ENCODE results near the gene RNPEPL1. TPM values are rescaled to one million over a fixed set of nuclear protein-coding genes. Genes with fewer than 3 reads are reported as not detected.

Gene RNPEPL1
- total and polyA plus RNA-seq, 10 of the 15 experiments (the other 5 are each of a cell fraction or from before 2014, with no cell fraction given): 0.24 to 49.5 (median 6.8) TPM

DNA sequence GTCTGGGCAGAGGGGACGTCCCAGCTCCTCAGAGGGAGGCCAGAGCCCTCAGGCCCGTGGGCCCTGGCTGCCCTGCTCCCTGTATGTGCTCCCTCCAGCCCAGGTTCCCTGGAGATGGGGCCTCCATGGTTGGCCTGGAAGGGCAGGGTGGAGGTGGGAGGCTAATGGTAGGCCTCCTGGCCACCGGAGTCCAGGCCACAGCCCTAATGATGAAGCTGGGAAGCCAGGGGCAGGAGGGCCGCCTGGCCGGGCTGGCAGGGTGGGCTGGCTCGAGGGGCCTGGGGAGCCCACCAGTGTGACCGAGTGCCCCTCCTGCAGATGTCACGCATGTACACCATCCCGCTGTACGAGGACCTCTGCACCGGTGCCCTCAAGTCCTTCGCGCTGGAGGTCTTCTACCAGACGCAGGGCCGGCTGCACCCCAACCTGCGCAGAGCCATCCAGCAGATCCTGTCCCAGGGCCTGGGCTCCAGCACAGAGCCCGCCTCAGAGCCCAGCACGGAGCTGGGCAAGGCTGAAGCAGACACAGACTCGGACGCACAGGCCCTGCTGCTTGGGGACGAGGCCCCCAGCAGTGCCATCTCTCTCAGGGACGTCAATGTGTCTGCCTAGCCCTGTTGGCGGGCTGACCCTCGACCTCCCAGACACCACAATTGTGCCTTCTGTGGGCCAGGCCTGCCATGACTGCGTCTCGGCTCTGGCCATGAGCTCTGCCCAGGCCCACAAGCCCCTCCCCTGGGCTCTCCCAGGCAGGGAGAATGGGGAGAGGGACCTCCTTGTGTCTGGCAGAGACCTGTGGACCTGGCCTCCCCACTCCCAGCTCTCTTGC is 9.2 kb downstream of the RNPEPL1 start:
- Histone ChIP-seq H4K20me1 (ENCODE audit: control insufficient read depth, insufficient read depth) (no peaks in the 10 kb centered on the region; the same call in 1 of the 2 replicates), H3K9ac (ENCODE audit: control insufficient read depth, insufficient read depth, low read length) (no peak overlapping the region), H3K4me1 (ENCODE audit: control insufficient read depth, insufficient read depth, low read length) (peaks cover 25% of the 10 kb centered on the region), H3K79me2 (ENCODE audit: control insufficient read depth, insufficient read depth, low read length) (peaks cover 5% of the 10 kb centered on the region), H2AFZ (ENCODE audit: control insufficient read depth, low read depth, low read length) (no peak overlapping the region), H3K9me3 (replicated peaks; ENCODE audit: control insufficient read depth, insufficient read depth, low read length) (no peaks in the 10 kb centered on the region; the same call in 2 of the 3 replicates), H3K4me3 (no peak overlapping the region), H3K27ac (ENCODE audit: control insufficient read depth, insufficient read depth) (no peak overlapping the region), H3K27me3 (replicated peaks in 1 of 2; ENCODE audit: control insufficient read depth in 2 of 2, insufficient read depth in 2 of 2, low read length in 1 of 2) (no peaks in the 10 kb centered on the region), H3K4me2 (ENCODE audit: control insufficient read depth, insufficient read depth) (no peak overlapping the region), H3K36me3 (ENCODE audit: control insufficient read depth in 2 of 2, insufficient read depth in 2 of 2, low read length in 1 of 2) (peaks cover 0 to 7% of the 10 kb centered on the region in 2 experiments; a peak in 3 of 4 replicates)
- POLR2A ChIA-PET: interaction anchor here (1.3 kb wide), 1 partner anchor 11 kb away, joined by 4 read pairs; no protein-coding TSS in a partner anchor
- intact Hi-C loops (cut with micrococcal nuclease; ENCODE audit: unreplicated experiment) (no loop called here), in situ Hi-C loops (cut with MboI) (no loop called here)
- no peak for ATAC-seq
- BruUV-seq (replicated peaks): no TSS peak
- FAIRE-seq: no peak
- WGBS (ENCODE audit: insufficient coverage, insufficient replicate concordance, low lambda C conversion rate, missing lambda C conversion rate): 97% methylated on average over 24 of the region's 26 CpGs
- no peak for DNase-seq (ENCODE audit: low read depth, low spot score)
- SMC1A ChIA-PET (ENCODE audit: uncharacterized antibody, unreplicated experiment): no interaction called here
- CTCF ChIA-PET: no interaction called here
- TF ChIP-seq POLR2A (IDR thresholded peaks at IDR 0.05; ENCODE audit: low read depth, low read length): peak; percentile 21; the same call in 1 of the 2 replicates
- TF ChIP-seq, protein P1, sequence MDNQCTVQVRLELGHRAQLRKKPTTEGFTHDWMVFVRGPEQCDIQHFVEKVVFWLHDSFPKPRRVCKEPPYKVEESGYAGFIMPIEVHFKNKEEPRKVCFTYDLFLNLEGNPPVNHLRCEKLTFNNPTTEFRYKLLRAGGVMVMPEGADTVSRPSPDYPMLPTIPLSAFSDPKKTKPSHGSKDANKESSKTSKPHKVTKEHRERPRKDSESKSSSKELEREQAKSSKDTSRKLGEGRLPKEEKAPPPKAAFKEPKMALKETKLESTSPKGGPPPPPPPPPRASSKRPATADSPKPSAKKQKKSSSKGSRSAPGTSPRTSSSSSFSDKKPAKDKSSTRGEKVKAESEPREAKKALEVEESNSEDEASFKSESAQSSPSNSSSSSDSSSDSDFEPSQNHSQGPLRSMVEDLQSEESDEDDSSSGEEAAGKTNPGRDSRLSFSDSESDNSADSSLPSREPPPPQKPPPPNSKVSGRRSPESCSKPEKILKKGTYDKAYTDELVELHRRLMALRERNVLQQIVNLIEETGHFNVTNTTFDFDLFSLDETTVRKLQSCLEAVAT (IDR thresholded peaks at IDR 0.05): no peak
- RAD21 ChIA-PET (ENCODE audit: unreplicated experiment): no interaction called here

DNA sequence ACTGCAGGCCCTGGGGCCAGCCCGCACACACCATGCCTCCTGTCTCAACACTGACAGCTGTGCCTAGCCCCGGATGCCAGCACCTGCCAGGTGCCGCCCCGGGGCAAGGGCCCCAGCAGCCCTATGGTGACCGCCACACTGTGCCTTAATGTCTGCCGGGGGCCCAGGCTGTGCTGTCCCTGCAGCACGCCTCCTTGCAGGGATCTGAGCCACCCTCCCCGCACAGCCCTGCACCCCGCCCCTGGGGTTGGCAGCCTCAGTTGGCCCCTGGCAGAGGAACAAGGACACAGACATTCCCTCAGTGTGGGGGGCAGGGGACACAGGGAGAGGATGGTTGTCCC is 9.8 kb downstream of the RNPEPL1 start:
- TF ChIP-seq POLR2AphosphoS5 (IDR thresholded peaks at IDR 0.05; ENCODE audit: low read length) (no peak; the same call in 1 of the 2 replicates), IKZF2 (IDR thresholded peaks at IDR 0.05) (no peak), SREBF2 (IDR thresholded peaks at IDR 0.05; ENCODE audit: low read length) (no peak), ZNF207 (IDR thresholded peaks at IDR 0.05; ENCODE audit: borderline replicate concordance) (no peak)
- in situ Hi-C loops (cut with MboI): no loop called here
- Histone ChIP-seq H3K27ac (ENCODE audit: control insufficient read depth, insufficient read depth) (no peak overlapping the region), H3K4me2 (ENCODE audit: control insufficient read depth, insufficient read depth) (no peak overlapping the region), H3K79me2 (ENCODE audit: control insufficient read depth, insufficient read depth, low read length) (peaks cover 6% of the 10 kb centered on the region), H4K20me1 (ENCODE audit: control insufficient read depth, insufficient read depth) (no peaks in the 10 kb centered on the region; the same call in 1 of the 2 replicates), H3K36me3 (ENCODE audit: control insufficient read depth in 2 of 2, insufficient read depth in 2 of 2, low read length in 1 of 2) (peaks cover 0 to 7% of the 10 kb centered on the region in 2 experiments; a peak in 3 of 4 replicates), H3K27me3 (replicated peaks in 1 of 2; ENCODE audit: control insufficient read depth in 2 of 2, insufficient read depth in 2 of 2, low read length in 1 of 2) (no peaks in the 10 kb centered on the region), H3K4me3 (no peak overlapping the region), H3K9me3 (replicated peaks; ENCODE audit: control insufficient read depth, insufficient read depth, low read length) (no peaks in the 10 kb centered on the region; the same call in 2 of the 3 replicates), H2AFZ (ENCODE audit: control insufficient read depth, low read depth, low read length) (no peak overlapping the region), H3K4me1 (ENCODE audit: control insufficient read depth, insufficient read depth, low read length) (peaks cover 27% of the 10 kb centered on the region), H3K9ac (ENCODE audit: control insufficient read depth, insufficient read depth, low read length) (no peak overlapping the region)
- ATAC-seq (no peak), FAIRE-seq (no peak), DNase-seq (ENCODE audit: low read depth, low spot score) (no peak)
- RAD21 ChIA-PET (ENCODE audit: unreplicated experiment): no interaction called here
- CTCF ChIA-PET: no interaction called here
- BruUV-seq (replicated peaks): no TSS peak
- intact Hi-C loops (cut with micrococcal nuclease; ENCODE audit: unreplicated experiment): no loop called here
- WGBS (ENCODE audit: insufficient coverage, insufficient replicate concordance, low lambda C conversion rate, missing lambda C conversion rate): 98% methylated on average over 9 of the region's 9 CpGs
- SMC1A ChIA-PET (ENCODE audit: uncharacterized antibody, unreplicated experiment): no interaction called here
- POLR2A ChIA-PET: interaction anchor here (1.3 kb wide), 1 partner anchor 12 kb away, joined by 4 read pairs; no protein-coding TSS in a partner anchor

Measured in GM12878 (cell line).